ENCODE measurements around the gene ENTPD3. TPM values are rescaled to one million over a fixed set of nuclear protein-coding genes. Genes with fewer than 3 reads are reported as not detected.

ENTPD3 gene
- under 0.01 and 0.25 TPM in 2 replicates for total RNA-seq

GRCh38 chr3:40387001-40387894 is at the start of gene ENTPD3:
TSS of gene ENTPD3 (plus strand) at chr3:40387184. CDS start at chr3:40388058, 874 bp downstream.

GRCh38 chr3:40456940-40457823 is 70.2 kb downstream of the ENTPD3 start, which contains the start of gene RPL14:
TSS of gene RPL14 (plus strand) at chr3:40457339. CDS start at chr3:40457472, 133 bp downstream.

GRCh38 chr3:40476478-40477470 is 89.8 kb downstream of the ENTPD3 start, which contains the start of gene ZNF619:
TSS of gene ZNF619 (plus strand) at chr3:40477122. CDS start at chr3:40477980, 858 bp downstream.

Other genes with a start within 250 kb of the ENTPD3 start
- 12.4 and 13.3 TPM in 2 replicates for gene EIF1B, start 77.5 kb upstream of the ENTPD3 start, total RNA-seq
- gene RPL14, start 70.2 kb downstream of the ENTPD3 start, total RNA-seq, result 277 and 295 TPM in 2 replicates
- gene ZNF619, start 89.9 kb downstream of the ENTPD3 start, total RNA-seq, result 3.5 and 3.6 TPM in 2 replicates
- 1.8 and 3.3 TPM in 2 replicates for gene ZNF620, start 118.9 kb downstream of the ENTPD3 start, total RNA-seq
- 5.9 and 10.3 TPM in 2 replicates for gene ZNF621, start 137.8 kb downstream of the ENTPD3 start, total RNA-seq